ENCODE results near the gene PTGIR. TPM values are rescaled to one million over a fixed set of nuclear protein-coding genes. Genes with fewer than 3 reads are reported as not detected.

PTGIR gene
- total and polyA plus RNA-seq, 2 donors (not counting 1 experiment from before 2014, with no cell fraction given) = 16.5 to 27.8 TPM

DNA sequence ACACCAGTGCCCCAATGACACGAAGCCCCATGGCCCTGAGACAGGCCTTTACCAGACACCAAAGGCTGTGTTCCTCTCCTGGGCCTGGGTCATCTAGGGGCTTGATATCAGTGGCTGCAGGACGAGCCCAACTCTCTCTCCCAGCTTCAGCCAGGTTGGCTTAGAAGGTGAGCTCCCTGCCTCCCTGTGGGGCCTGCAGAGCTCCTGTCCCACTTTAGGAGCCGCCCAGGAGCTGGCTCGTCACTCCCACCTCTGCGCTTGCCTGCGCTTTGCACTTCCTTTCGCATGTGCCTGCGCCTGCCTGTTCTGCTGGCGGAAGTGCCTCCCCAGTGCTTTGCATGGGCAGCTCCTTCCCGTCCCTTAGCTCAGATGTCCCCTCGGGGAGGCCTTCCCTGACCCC is 18.9 kb downstream of the PTGIR start:
- Histone ChIP-seq H3K9ac (ENCODE audit: insufficient read depth, low read length) (no peak overlapping the region), H2AFZ (ENCODE audit: low read length) (no peak overlapping the region), H3K27ac (ENCODE audit: insufficient read depth, low read length) (no peak overlapping the region), H4K20me1 (ENCODE audit: control insufficient read depth, extremely low read depth, insufficient read depth, low read length) (no peaks in the 10 kb centered on the region), H3K4me2 (ENCODE audit: extremely low read depth, insufficient read depth, low read length) (no peak overlapping the region), H3K36me3 (ENCODE audit: control insufficient read depth, insufficient read depth, low read length) (peaks cover 41% of the 10 kb centered on the region), H3K27me3 (ENCODE audit: control insufficient read depth, insufficient read depth, low read length) (no peaks in the 10 kb centered on the region), H3K9me3 (ENCODE audit: control insufficient read depth, insufficient read depth, low read depth, low read length) (no peaks in the 10 kb centered on the region), H3K79me2 (ENCODE audit: control insufficient read depth, insufficient read depth, low read length) (peaks cover 60% of the 10 kb centered on the region), H3K4me1 (ENCODE audit: control insufficient read depth, extremely low read depth, insufficient read depth, low read length) (peaks cover 14% of the 10 kb centered on the region), H3K4me3 (replicated peaks in 1 of 4; ENCODE audit: control extremely low read depth in 1 of 4, insufficient read depth in 1 of 4, low read depth in 3 of 4, low read length in 4 of 4) (no peak overlapping the region)
- no peak for DNase-seq (ENCODE audit: low read depth in 2 of 2)
- TF ChIP-seq, protein P1, sequence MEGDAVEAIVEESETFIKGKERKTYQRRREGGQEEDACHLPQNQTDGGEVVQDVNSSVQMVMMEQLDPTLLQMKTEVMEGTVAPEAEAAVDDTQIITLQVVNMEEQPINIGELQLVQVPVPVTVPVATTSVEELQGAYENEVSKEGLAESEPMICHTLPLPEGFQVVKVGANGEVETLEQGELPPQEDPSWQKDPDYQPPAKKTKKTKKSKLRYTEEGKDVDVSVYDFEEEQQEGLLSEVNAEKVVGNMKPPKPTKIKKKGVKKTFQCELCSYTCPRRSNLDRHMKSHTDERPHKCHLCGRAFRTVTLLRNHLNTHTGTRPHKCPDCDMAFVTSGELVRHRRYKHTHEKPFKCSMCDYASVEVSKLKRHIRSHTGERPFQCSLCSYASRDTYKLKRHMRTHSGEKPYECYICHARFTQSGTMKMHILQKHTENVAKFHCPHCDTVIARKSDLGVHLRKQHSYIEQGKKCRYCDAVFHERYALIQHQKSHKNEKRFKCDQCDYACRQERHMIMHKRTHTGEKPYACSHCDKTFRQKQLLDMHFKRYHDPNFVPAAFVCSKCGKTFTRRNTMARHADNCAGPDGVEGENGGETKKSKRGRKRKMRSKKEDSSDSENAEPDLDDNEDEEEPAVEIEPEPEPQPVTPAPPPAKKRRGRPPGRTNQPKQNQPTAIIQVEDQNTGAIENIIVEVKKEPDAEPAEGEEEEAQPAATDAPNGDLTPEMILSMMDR (conservative IDR thresholded peaks at IDR 0.05 in 1 of 2, IDR thresholded peaks at IDR 0.05 in 1 of 2; ENCODE audit: low read depth in 1 of 2, low read length in 2 of 2) = no peak
- TF ChIP-seq EZH2 (IDR thresholded peaks at IDR 0.05; ENCODE audit: low read length, missing control alignments) = no peak

GRCh38 chr19:46605356-46605821 is 19.5 kb downstream of the PTGIR start:
- peak overlapping the region in 1 of 4 experiments; percentile 35 for H3K4me3 ChIP-seq (replicated peaks in 1 of 4; ENCODE audit: control extremely low read depth in 1 of 4, insufficient read depth in 1 of 4, low read depth in 3 of 4, low read length in 4 of 4)
- TF ChIP-seq, protein P1 (conservative IDR thresholded peaks at IDR 0.05 in 1 of 2, IDR thresholded peaks at IDR 0.05 in 1 of 2; ENCODE audit: low read depth in 1 of 2, low read length in 2 of 2) = no peak
- TF ChIP-seq EZH2 (IDR thresholded peaks at IDR 0.05; ENCODE audit: low read length, missing control alignments) = no peak
- H2AFZ ChIP-seq (ENCODE audit: low read length) = no peak overlapping the region
- H3K36me3 ChIP-seq (ENCODE audit: control insufficient read depth, insufficient read depth, low read length) = peaks cover 38% of the 10 kb centered on the region
- H3K9me3 ChIP-seq (ENCODE audit: control insufficient read depth, insufficient read depth, low read depth, low read length) = no peaks in the 10 kb centered on the region
- H3K9ac ChIP-seq (ENCODE audit: insufficient read depth, low read length) = no peak overlapping the region
- no peak overlapping the region for H3K27ac ChIP-seq (ENCODE audit: insufficient read depth, low read length)
- no peaks in the 10 kb centered on the region for H4K20me1 ChIP-seq (ENCODE audit: control insufficient read depth, extremely low read depth, insufficient read depth, low read length)
- H3K79me2 ChIP-seq (ENCODE audit: control insufficient read depth, insufficient read depth, low read length) = peaks cover 60% of the 10 kb centered on the region
- peaks cover 14% of the 10 kb centered on the region for H3K4me1 ChIP-seq (ENCODE audit: control insufficient read depth, extremely low read depth, insufficient read depth, low read length)
- peak overlapping the region; percentile 54 for H3K4me2 ChIP-seq (ENCODE audit: extremely low read depth, insufficient read depth, low read length)
- H3K27me3 ChIP-seq (ENCODE audit: control insufficient read depth, insufficient read depth, low read length) = no peaks in the 10 kb centered on the region
- DNase-seq (ENCODE audit: low read depth in 2 of 2) = no peak

GRCh38 chr19:46604781-46605355 is 20.0 kb downstream of the PTGIR start:
- Histone ChIP-seq H2AFZ (ENCODE audit: low read length) (no peak overlapping the region), H3K9me3 (ENCODE audit: control insufficient read depth, insufficient read depth, low read depth, low read length) (no peaks in the 10 kb centered on the region), H3K4me3 (replicated peaks in 1 of 4; ENCODE audit: control extremely low read depth in 1 of 4, insufficient read depth in 1 of 4, low read depth in 3 of 4, low read length in 4 of 4) (peak overlapping the region in 1 of 4 experiments; percentile 82), H3K27ac (ENCODE audit: insufficient read depth, low read length) (no peak overlapping the region), H3K27me3 (ENCODE audit: control insufficient read depth, insufficient read depth, low read length) (no peaks in the 10 kb centered on the region), H3K9ac (ENCODE audit: insufficient read depth, low read length) (no peak overlapping the region), H3K36me3 (ENCODE audit: control insufficient read depth, insufficient read depth, low read length) (peaks cover 35% of the 10 kb centered on the region), H3K79me2 (ENCODE audit: control insufficient read depth, insufficient read depth, low read length) (peaks cover 60% of the 10 kb centered on the region), H4K20me1 (ENCODE audit: control insufficient read depth, extremely low read depth, insufficient read depth, low read length) (no peaks in the 10 kb centered on the region), H3K4me1 (ENCODE audit: control insufficient read depth, extremely low read depth, insufficient read depth, low read length) (peaks cover 14% of the 10 kb centered on the region), H3K4me2 (ENCODE audit: extremely low read depth, insufficient read depth, low read length) (peak overlapping the region; percentile 54)
- DNase-seq (ENCODE audit: low read depth in 2 of 2) = no peak
- TF ChIP-seq, protein P1 (conservative IDR thresholded peaks at IDR 0.05 in 1 of 2, IDR thresholded peaks at IDR 0.05 in 1 of 2; ENCODE audit: low read depth in 1 of 2, low read length in 2 of 2) = peak in 1 of 2 donors; percentile 12
- no peak for TF ChIP-seq EZH2 (IDR thresholded peaks at IDR 0.05; ENCODE audit: low read length, missing control alignments)
